Ovary (tissue), 9 donors: ENCODE results near the gene MPZL2. TPM values are rescaled to one million over a fixed set of nuclear protein-coding genes. Genes with fewer than 3 reads are reported as not detected.

Source experiments
- DNase-seq, 5 donors: peaks; one replicate each; pipeline ENCODE4 v3.0.0-alpha.2; 2019 to 2020
- H3K27ac ChIP-seq, 2 donors: fragments of 200-600 bp; one replicate each; pipeline versions ENCODE4 v1.5.1 to v1.8.0; 2019 to 2022
- H3K27me3 ChIP-seq: fragments of 200-600 bp; one replicate; pipeline ENCODE4 v1.8.0; 2022
- H3K36me3 ChIP-seq: fragments of 200-600 bp; sonication (generic); one replicate; pipeline ENCODE4 v1.5.1; 2019
- H3K4me1 ChIP-seq: one replicate; pipeline ENCODE4 v1.8.1; 2013; ENCODE audit warnings: mild to moderate bottlenecking, moderate library complexity; ENCODE audit not compliant: insufficient read depth
- H3K4me3 ChIP-seq: fragments of 200-600 bp; sonication (generic); one replicate; pipeline ENCODE4 v1.5.1; 2017
- H3K9me3 ChIP-seq, 2 donors: fragments of 200-600 bp in 1 of 2; sonication (generic) in 1 of 2; one replicate each; pipeline versions ENCODE4 v1.5.1 to v1.8.1; 2013 to 2019; ENCODE audit warnings: mild to moderate bottlenecking in 1 of 2, moderate library complexity in 1 of 2
- CTCF ChIP-seq, 3 donors: fragments of 450-650 bp in 2 of 3; fragments of 200-600 bp in 1 of 3; IDR thresholded peaks; one replicate each; pipeline versions ENCODE4 v1.5.1 to v1.8.0; 2016 to 2022; ENCODE audit warnings: antibody characterized with exemption in 3 of 3, mild to moderate bottlenecking in 1 of 3
- EP300 ChIP-seq: sonication (generic); formaldehyde crosslinking; IDR thresholded peaks from one replicate; pipeline ENCODE4 v1.6.1; 2017; ENCODE audit warnings: antibody characterized with exemption
- POLR2A ChIP-seq: fragments of 450-650 bp; IDR thresholded peaks from one replicate; pipeline ENCODE4 v1.6.1; 2017; ENCODE audit warnings: antibody characterized with exemption, mild to moderate bottlenecking, moderate library complexity
- WGBS, 3 donors: extraction: QIAGEN DNeasy Blood & Tissue Kit in 1 of 3; methylation state at CpG; one replicate each; pipeline versions ENCODE4 v1.1.5 to v1.1.7; 2013 to 2017; 5-methylcytosine and 5-hydroxymethylcytosine counted together
- intact Hi-C, 4 donors: fragments of 100-400 bp; cut with DNase I; formaldehyde crosslinking; loops; one replicate each; pipeline versions ENCODE4 v1.11.0 to v1.15.1; 2022 to 2023
- polyA plus RNA-seq, 2 donors: library from polyadenylated mRNA; stranded (reverse); fragments of 200-250 nt in 1 of 2; fragments of 350-450 nt in 1 of 2; fragmentation: Illumina TruSeq in 1 of 2; extraction: RNeasy Lipid Tissue Mini Kit (QIAGEN cat#74804) in 1 of 2; gene quantifications; one replicate each; pipeline ENCODE4 v1.2.3, GENCODE V29; 2013 to 2014
- total RNA-seq, 7 donors: library from RNA; depleted of rRNA in 2 of 7; stranded (reverse); fragments of >200 nt in 2 of 7; fragmentation: NEBNext Ultra II Directional in 3 of 7; extraction: Animal tissue kit (Norgen Biotek cat#: 25700) in 3 of 7; gene quantifications; one replicate each; pipeline versions ENCODE4 v1.1.0 to v1.2.4, GENCODE V29; 2016 to 2023
- donor health status: DM: no; HTN: no; CAD: no; lungs with moderate emphysema.
- donor health status: DM: no; HTN: no; CAD: no.
- donor health status: Bipolar disorder and iron deficiency.
- donor health status: DM: yes; HTN: yes; CAD: no.
- donor health status: DM: no; HTN: no; CAD: no.
- donor health status: DM: yes; HTN: yes; CAD: no.

MPZL2 gene
- total and polyA plus RNA-seq, 9 donors: 4.4 to 42.5 (median 9.6) TPM

GRCh38 chr11:118304568-118305248 is 40.6 kb upstream of the MPZL2 start, which contains the start of gene CD3E:
Gene CD3E (plus strand): TSS chr11:118304730. CDS start chr11:118304953, 223 bp downstream.
- intact Hi-C loops: no loop called here
- Histone ChIP-seq H3K9me3 (no peaks in the 10 kb centered on the region), H3K27ac (no peak within 1 kb of the TSS), H3K27me3 (no peaks in the 10 kb centered on the region), H3K36me3 (no peaks in the 10 kb centered on the region), H3K4me3 (no peak within 1 kb of the TSS), H3K4me1 (no peaks in the 10 kb centered on the region)
- 71 to 81% (median 80%) methylated on average over 8 of the region's 8 CpGs for WGBS, 3 donors
- TF ChIP-seq CTCF (IDR thresholded peaks at IDR 0.05) (no peak), POLR2A (no peak), EP300 (no peak)
- DNase-seq: no peak

GRCh38 chr11:118304227-118304567 is 40.1 kb upstream of the MPZL2 start:
- intact Hi-C loops: no loop called here
- H3K27me3 ChIP-seq: no peaks in the 10 kb centered on the region
- H3K36me3 ChIP-seq: no peaks in the 10 kb centered on the region
- no peak overlapping the region for H3K27ac ChIP-seq
- WGBS, 3 donors: 88 to 97% (median 91%) methylated on average over 1 of the region's 1 CpG
- DNase-seq: no peak
- H3K4me1 ChIP-seq: no peaks in the 10 kb centered on the region
- H3K4me3 ChIP-seq: no peak overlapping the region
- no peak for TF ChIP-seq POLR2A
- H3K9me3 ChIP-seq: no peaks in the 10 kb centered on the region

- Histone ChIP-seq H3K36me3 (no peaks in the 10 kb centered on the region), H3K4me3 (no peak overlapping the region), H3K4me1 (no peaks in the 10 kb centered on the region), H3K27me3 (no peaks in the 10 kb centered on the region), H3K9me3 (no peaks in the 10 kb centered on the region), H3K27ac (no peak overlapping the region)
- WGBS, 3 donors: 61 to 66% (median 61%) methylated on average over 8 of the region's 8 CpGs
- TF ChIP-seq EP300: no peak
- no peak for TF ChIP-seq POLR2A
- no peak for TF ChIP-seq CTCF (IDR thresholded peaks at IDR 0.05)
- DNase-seq: no peak
- intact Hi-C loops: no loop called here
Observed at GRCh38 chr11:118301600-118302195, 37.6 kb upstream of the MPZL2 start.

- Histone ChIP-seq H3K27ac (no peak overlapping the region), H3K27me3 (no peaks in the 10 kb centered on the region), H3K9me3 (no peaks in the 10 kb centered on the region), H3K4me1 (no peaks in the 10 kb centered on the region), H3K36me3 (no peaks in the 10 kb centered on the region), H3K4me3 (no peak overlapping the region)
- TF ChIP-seq CTCF (IDR thresholded peaks at IDR 0.05) (no peak), EP300 (no peak), POLR2A (no peak)
- WGBS, 3 donors: 58 to 69% (median 61%) methylated on average over 3 of the region's 3 CpGs
- intact Hi-C loops: no loop called here
- DNase-seq: no peak
Observed at GRCh38 chr11:118295815-118296454, 31.8 kb upstream of the MPZL2 start.

- DNase-seq: no peak
- WGBS, 3 donors: 62 to 63% (median 63%) methylated on average over 5 of the region's 5 CpGs
- Histone ChIP-seq H3K36me3 (no peaks in the 10 kb centered on the region), H3K27ac (no peak overlapping the region), H3K27me3 (no peaks in the 10 kb centered on the region), H3K4me1 (no peaks in the 10 kb centered on the region), H3K4me3 (no peak overlapping the region), H3K9me3 (no peaks in the 10 kb centered on the region)
- TF ChIP-seq EP300: no peak
- TF ChIP-seq POLR2A: no peak
- TF ChIP-seq CTCF (IDR thresholded peaks at IDR 0.05): no peak
- intact Hi-C loops: no loop called here
Observed at GRCh38 chr11:118295199-118295598, 31.1 kb upstream of the MPZL2 start.
